DND-41 (cell line): Measurements from ENCODE around the gene CMSS1.

Experiments
- ATAC-seq: fragments of 200-7000 bp; cut with Tn5 transposase; 3 replicates; pipeline ENCODE4 v1.9.1; 2021; ENCODE audit warnings: low read depth; ENCODE audit not compliant: insufficient read depth
- DNase-seq: peaks from one replicate; pipeline ENCODE4 v3.0.0-alpha.2; 2020
- H2AFZ ChIP-seq: 2 replicates; pipeline ENCODE4 v1.6.0; 2012; ENCODE audit warnings: low read depth, low read length
- H3K27ac ChIP-seq: 2 replicates; pipeline ENCODE4 v1.5.1; 2012; ENCODE audit warnings: low read length, inconsistent platforms
- H3K27me3 ChIP-seq: fragments of 200-600 bp; sonication (generic); 2 replicates; pipeline ENCODE4 v1.6.0; 2012; ENCODE audit warnings: low read length, mild to moderate bottlenecking, inconsistent platforms; ENCODE audit not compliant: insufficient read depth, poor library complexity
- H3K36me3 ChIP-seq: 2 replicates; pipeline ENCODE4 v1.5.1; 2012; ENCODE audit warnings: low read length, inconsistent platforms; ENCODE audit not compliant: insufficient read depth
- H3K4me1 ChIP-seq: 2 replicates; pipeline ENCODE4 v1.5.1; 2012; ENCODE audit warnings: mild to moderate bottlenecking, low read length; ENCODE audit not compliant: insufficient read depth
- H3K4me2 ChIP-seq: 2 replicates; pipeline ENCODE4 v1.6.0; 2012; ENCODE audit warnings: mild to moderate bottlenecking, moderate library complexity, low read length, inconsistent platforms; ENCODE audit not compliant: insufficient read depth
- H3K4me3 ChIP-seq, 2 experiments: fragments of 200-600 bp in 1 of 2; shearing (Covaris generic) in 1 of 2; 2 replicates each; pipeline ENCODE4 v1.5.1; 2012 to 2016; ENCODE audit warnings: inconsistent platforms in 2 of 2, low read length in 2 of 2, mild to moderate bottlenecking in 2 of 2, low read depth in 1 of 2, moderate library complexity in 1 of 2
- H3K79me2 ChIP-seq: 2 replicates; pipeline ENCODE4 v1.6.0; 2012; ENCODE audit warnings: low read length, inconsistent platforms; ENCODE audit not compliant: insufficient read depth
- H3K9ac ChIP-seq: 2 replicates; pipeline ENCODE4 v1.6.0; 2012; ENCODE audit warnings: low read depth, mild to moderate bottlenecking, inconsistent platforms, low read length, moderate library complexity
- H3K9me3 ChIP-seq: 2 replicates; pipeline ENCODE4 v1.5.1; 2012; ENCODE audit warnings: low read length, moderate library complexity, mild to moderate bottlenecking, inconsistent platforms; ENCODE audit not compliant: insufficient read depth, severe bottlenecking
- H4K20me1 ChIP-seq: 2 replicates; pipeline ENCODE4 v1.6.0; 2012; ENCODE audit warnings: low read length; ENCODE audit not compliant: insufficient read depth
- CTCF ChIP-seq: IDR thresholded peaks from 2 replicates; pipeline ENCODE4 v1.5.1; 2012; ENCODE audit warnings: borderline replicate concordance, low read length, moderate library complexity, mild to moderate bottlenecking; ENCODE audit not compliant: poor library complexity, severe bottlenecking; ENCODE audit errors: extremely low read depth
- EZH2 ChIP-seq: IDR thresholded peaks from 3 replicates; pipeline ENCODE4 v1.6.1; 2012; ENCODE audit warnings: borderline replicate concordance, low read depth, mild to moderate bottlenecking, moderate library complexity, low read length, inconsistent platforms; ENCODE audit not compliant: severe bottlenecking

Gene CMSS1

GRCh38 chr3:100144255-100144866 is 326.7 kb downstream of the CMSS1 start:
- no peaks in the 10 kb centered on the region for H4K20me1 ChIP-seq
- no peak overlapping the region for H3K27ac ChIP-seq
- DNase-seq (no peak), ATAC-seq (no peak)
- H3K36me3 ChIP-seq = no peaks in the 10 kb centered on the region
- no peak overlapping the region for H3K4me2 ChIP-seq
- no peaks in the 10 kb centered on the region for H3K27me3 ChIP-seq
- no peak overlapping the region for H3K4me3 ChIP-seq
- H3K9ac ChIP-seq = no peak overlapping the region
- TF ChIP-seq EZH2 = no peak
- no peak for TF ChIP-seq CTCF
- H2AFZ ChIP-seq = no peak overlapping the region
- no peaks in the 10 kb centered on the region for H3K79me2 ChIP-seq
- no peaks in the 10 kb centered on the region for H3K4me1 ChIP-seq
- peaks cover 3% of the 10 kb centered on the region for H3K9me3 ChIP-seq

GRCh38 chr3:100149130-100149529 is 331.5 kb downstream of the CMSS1 start:
- no peaks in the 10 kb centered on the region for H3K9me3 ChIP-seq
- no peak overlapping the region for H3K9ac ChIP-seq
- H3K79me2 ChIP-seq = no peaks in the 10 kb centered on the region
- ATAC-seq (peak; percentile 52; the same call in 1 of the 3 replicates), DNase-seq (peak; percentile 28)
- H3K27me3 ChIP-seq = no peaks in the 10 kb centered on the region
- no peak overlapping the region for H3K27ac ChIP-seq
- H3K4me3 ChIP-seq = no peak overlapping the region
- H3K4me2 ChIP-seq = no peak overlapping the region
- TF ChIP-seq CTCF (no peak), EZH2 (no peak)
- H3K36me3 ChIP-seq = 0 out of 2 replicates have a peak, but pooled peaks cover 3% of the 10 kb centered on the region
- no peaks in the 10 kb centered on the region for H3K4me1 ChIP-seq
- H2AFZ ChIP-seq = no peak overlapping the region
- H4K20me1 ChIP-seq = no peaks in the 10 kb centered on the region

- Histone ChIP-seq H3K9me3 (no peaks in the 10 kb centered on the region), H3K4me2 (no peak overlapping the region), H3K9ac (no peak overlapping the region), H3K27ac (no peak overlapping the region), H3K27me3 (no peaks in the 10 kb centered on the region), H2AFZ (no peak overlapping the region), H3K4me1 (no peaks in the 10 kb centered on the region), H4K20me1 (no peaks in the 10 kb centered on the region), H3K79me2 (no peaks in the 10 kb centered on the region), H3K36me3 (0 out of 2 replicates have a peak, but pooled peaks cover 3% of the 10 kb centered on the region), H3K4me3 (no peak overlapping the region)
- TF ChIP-seq EZH2 = no peak
- no peak for TF ChIP-seq CTCF
- DNase-seq (no peak), ATAC-seq (no peak)
These were observed 332.2 kb downstream of the CMSS1 start for GRCh38 chr3:100149713-100150415.
